Iris pigment epithelial cell (primary cell): ENCODE results near the gene RPL12.
A peak's percentile ranks its signal among the peaks of the same experiment; 100 is the strongest.
"Not testable (repeated sequence)": the region's sequence is repeated elsewhere in the genome, so short reads cannot be mapped to it uniquely, and the experiment has no call there.

Experiments used
- DNase-seq: peaks from one replicate; pipeline ENCODE4 v3.0.0-alpha.2; 2011; ENCODE audit warnings: low read depth

The RPL12 gene

DNA sequence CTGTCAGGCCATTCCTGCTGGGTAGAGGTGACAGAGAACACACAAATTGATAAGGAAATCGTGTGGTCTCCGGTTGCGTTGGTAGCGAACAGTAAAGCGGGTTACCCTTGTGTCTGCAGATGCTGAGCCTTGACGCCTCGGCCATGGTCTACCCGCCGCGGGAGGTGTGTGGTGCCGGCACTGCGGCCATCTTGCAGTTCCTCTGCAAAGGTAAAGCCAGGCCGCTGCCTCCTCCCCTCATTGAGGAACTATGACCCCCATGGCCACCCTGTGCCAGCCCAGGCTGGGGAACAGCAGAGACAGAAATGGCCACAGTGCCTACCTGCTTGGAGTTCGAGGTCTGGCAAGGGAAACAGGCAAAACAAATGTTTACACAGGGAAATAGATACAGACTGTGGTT lies 16.4 kb upstream of the RPL12 start:
- DNase-seq: no peak

DNA sequence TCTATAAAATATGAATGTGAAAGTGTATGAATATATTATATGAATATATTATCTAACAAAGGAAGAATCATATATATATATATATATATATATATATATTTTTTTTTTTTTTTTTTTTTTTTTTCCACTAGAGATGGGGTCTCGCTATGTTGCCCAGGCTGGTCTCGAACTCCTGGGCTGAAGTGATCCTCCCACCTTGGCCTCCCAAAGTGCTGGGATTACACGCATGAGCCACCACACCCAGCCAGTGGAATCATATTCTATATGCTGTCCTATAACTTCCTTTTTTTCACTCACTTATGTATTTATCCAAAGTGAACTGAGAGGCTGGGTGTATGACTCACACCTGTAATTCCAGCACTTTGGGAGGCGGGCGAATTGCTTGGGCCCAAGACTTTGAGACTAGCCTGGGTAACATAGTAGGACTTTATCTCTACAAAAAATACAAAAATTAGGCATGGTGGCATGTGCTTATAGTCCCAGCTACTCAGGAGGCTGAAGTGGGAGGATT lies 15.3 kb upstream of the RPL12 start:
- not testable (repeated sequence) for DNase-seq

DNA sequence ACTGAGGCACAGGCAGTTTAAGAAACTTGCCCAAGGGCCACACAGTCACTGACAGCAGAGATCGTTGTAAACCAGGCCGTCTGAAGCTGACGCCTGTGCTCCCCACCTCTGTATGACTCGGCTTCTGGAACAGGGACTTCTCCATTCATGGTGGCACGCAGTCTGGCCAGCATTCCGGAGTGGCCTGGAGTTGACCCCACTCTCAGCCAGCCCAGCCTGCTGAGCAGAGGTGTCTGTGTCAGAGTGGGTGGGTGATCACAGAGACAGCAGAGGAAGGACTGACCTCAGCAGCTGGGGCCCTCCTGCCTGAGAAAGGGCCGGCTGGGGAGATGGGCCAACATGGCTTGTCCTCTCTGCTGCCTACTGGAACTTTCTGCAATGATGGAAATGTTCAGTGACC lies 12.7 kb upstream of the RPL12 start:
- peak; percentile 78 for DNase-seq

DNA sequence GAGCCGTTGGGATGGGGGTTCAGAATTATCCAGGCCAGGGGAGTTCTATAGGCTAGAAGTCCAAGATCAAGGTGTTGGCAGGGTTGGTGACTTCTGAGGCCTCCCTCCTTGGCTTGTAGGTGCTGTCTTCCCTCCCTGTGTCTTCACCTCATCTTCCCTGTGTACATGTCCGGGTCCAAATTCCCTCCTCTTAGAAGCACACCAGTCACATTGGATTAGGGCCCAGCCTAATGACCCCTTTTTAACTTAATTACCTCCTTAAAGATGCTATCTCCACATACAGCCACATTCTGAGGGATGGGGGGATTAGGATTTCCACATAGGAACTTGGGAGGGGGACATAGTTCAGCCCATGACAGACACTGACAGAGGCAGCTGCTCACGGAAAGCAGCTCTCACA lies 12.2 kb upstream of the RPL12 start:
- DNase-seq: no peak

DNA sequence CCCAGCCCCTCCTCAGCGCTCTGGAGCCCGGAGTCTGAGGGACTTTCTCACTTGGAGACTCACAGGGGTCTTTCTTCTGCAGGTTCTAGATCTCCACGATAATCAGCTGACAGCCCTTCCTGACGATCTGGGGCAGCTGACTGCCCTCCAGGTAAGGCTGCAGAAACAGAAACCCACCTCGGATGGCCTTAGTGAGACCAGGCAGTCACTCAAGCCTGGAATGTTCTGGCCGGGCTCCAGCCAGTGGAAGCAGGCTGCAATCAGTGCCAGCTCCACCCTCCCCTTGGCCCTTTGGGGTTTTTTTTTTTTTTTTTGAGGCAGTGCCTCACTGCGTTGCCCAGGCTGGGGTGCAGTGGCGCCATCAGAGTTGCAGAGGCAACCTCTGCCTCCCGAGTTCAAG lies 7.7 kb upstream of the RPL12 start:
- DNase-seq: no peak

DNA sequence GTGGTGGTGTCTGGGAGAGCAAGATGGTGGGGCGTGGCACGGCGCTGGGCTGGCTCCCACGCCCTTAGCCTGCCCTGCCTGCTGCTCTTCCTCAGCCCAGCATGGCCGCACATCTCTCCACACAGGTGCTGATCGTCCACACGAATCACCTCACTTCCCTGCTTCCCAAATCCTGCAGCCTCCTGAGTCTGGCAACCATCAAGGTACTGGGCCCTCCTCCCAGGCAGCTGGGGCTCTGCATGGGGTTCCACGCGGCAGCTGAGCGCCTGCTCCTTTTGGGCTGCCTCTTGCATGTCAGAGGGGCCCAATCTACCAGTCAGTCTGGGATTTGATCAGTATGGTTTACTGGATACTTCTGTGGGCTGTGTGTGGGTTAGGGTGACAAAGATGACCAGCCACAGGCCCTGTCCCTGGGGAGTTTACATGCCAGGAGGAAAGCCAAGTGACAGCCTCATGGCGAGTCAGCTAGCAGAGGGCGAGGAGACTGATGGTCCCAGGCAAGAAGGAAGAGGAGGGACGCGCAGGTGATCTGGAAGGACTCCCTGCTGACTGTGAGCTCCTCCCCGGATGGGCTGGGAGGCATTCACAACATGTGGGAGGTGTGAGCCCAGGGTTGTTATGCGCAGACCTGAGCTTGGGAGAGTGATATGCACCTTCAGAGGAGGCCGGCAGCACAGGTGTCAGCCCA lies 6.1 kb upstream of the RPL12 start:
- DNase-seq: no peak

DNA sequence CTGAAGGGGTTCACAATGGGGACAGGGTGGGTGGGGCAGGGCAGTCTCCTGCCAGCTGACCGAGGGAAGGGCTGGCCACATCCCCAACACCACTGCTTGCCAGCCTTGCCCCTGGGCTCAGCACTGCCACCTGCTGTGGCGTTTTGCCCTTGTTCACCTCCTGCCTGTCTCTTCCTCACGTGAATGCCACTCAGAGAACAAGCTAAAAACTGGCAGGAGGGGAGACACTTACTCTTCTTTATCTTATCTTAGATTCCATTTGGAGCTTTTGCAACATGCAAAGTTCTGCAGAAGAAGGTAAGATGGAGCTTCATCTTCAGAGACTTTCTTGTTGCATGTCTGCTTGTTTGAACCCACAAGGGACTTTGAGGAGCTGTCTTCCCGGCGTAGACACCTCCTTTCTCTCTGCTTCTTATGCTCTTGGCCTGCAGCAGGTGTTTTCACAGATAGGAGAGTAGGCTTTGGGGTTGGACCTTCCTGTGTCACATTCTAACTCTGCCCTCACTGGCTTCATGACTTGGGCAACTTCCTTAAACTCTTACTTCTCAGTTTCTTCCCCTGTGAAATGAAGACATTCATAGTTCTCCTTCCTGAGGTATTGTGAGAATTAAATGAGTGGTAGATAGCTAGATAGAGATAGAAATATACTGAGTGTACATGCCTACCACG lies 4.3 kb upstream of the RPL12 start:
- no peak for DNase-seq

DNA sequence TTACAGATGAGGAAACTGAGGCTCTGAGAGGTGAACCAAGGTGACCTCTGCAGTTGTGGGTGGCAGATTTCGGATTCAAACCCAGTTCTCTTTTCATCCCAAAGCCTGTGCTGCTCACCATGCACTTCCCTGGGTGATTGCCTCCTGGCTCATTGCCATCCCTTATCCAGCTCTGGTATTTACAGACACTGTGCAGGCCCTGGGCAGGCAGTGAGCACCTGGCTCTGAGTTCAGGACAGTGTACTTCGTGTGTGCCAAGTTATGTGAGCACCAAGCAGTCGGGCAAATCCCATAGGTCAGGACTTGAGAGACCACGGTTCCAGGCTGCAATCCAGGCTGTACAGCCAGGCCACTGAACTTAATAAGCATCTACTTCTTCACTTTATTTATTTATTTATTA lies 1.5 kb upstream of the RPL12 start:
- no peak for DNase-seq

DNA sequence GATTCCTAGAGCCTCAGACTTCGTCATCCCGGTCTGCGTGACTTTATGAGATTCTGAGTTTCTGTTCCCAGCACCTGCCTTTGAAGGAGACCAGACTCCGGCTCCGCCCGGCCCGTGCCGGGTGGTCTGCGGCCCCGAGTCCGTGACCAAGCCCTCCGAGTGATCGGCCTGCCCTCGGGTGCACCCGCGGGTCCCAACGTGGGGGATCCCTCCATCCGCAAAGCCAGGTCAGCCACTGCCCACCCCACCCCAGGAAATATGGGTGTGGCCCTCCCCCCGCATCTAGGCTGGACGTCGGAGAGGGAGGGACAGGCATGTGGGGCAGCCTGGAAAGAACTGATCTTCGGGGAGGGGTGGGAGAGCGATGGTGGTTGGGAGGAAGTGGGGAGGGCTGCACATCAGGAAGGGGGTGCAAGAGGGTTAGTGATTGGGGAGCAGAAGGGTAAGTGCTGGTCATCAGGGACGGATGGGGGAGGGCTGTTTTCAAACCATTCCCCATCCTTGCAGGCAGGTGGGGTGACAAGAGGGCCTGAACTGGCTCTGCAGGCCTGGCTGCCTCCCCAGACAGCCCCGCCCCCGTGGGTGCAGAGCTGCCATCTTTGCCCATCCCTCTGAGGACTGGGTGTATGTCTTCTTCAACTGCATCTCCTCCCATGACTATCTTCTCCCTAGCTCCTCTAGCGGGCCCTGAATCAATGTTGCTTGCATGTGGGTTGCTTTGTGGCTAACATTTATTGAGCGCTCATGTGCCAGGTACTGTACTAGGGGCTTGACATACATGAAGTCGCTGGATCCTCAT lies 851 bp upstream of the RPL12 start:
- DNase-seq: peak; percentile 53

DNA sequence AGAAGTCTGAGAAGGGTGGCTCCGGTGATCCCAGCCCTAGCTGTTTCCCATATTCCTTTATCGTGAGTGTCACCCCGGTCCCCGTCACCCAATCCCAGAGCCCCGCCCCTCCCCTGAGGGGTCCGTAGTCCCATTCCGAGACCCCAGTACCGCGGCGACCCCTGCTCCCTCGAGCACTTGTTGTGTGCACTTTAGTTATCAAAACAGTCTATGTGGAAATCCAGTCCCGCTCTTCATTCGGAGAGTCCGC lies 327 bp upstream of the RPL12 start:
- DNase-seq: no peak

DNA sequence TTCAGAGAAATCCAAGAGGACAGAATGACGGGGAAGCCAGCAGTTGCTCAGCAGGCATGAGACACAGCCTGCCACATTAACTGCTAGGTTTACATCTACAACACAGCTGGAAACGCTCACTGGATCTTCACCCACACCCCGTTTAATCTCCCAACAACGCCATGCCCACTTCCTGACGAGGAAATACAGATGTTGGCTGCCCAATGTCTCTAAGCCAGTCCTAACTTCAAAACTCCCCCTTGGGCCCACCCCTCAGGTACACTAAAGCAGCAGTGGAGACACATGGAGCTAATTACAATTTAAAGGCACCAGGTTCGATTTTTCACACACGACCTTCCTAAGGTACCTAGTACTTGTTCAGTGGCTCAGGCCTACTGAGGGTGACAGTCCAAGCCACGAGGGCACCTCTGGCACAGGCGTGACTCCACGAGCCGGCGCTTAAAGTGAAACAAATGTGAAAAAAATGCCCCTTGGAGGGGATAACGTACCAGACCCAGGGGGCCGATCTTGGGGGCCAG lies 904 bp downstream of the RPL12 start:
- DNase-seq: no peak

DNA sequence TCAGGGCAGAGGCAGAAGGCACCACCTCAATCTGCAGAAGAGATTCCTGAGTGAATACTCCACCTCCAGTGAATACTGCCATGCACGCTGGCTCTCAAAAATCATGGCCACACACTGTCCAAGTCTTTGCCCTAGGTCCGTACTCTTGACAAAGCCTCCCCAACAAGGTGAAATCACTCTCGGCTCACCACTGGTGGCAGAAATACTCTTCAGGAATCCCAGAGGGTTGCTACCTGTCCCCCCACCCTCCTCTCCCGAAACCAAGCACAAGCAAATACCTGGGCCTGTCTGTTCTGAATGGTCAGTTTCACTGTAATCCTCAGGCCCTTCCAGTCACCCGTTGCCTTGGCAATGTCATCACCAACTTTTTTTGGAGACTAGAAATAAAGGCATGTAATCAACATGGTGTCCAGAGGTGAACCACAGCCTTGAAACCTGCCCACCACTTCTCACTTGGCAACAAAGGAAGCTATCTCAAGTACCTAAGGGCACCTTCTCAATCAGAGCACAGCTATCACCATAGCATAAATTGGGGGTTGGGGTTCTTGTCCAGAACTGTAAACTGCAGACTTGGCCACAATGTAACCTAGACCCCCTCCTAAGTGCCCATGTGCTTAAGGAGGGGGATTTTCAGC lies 1.8 kb downstream of the RPL12 start:
- no peak for DNase-seq

DNA sequence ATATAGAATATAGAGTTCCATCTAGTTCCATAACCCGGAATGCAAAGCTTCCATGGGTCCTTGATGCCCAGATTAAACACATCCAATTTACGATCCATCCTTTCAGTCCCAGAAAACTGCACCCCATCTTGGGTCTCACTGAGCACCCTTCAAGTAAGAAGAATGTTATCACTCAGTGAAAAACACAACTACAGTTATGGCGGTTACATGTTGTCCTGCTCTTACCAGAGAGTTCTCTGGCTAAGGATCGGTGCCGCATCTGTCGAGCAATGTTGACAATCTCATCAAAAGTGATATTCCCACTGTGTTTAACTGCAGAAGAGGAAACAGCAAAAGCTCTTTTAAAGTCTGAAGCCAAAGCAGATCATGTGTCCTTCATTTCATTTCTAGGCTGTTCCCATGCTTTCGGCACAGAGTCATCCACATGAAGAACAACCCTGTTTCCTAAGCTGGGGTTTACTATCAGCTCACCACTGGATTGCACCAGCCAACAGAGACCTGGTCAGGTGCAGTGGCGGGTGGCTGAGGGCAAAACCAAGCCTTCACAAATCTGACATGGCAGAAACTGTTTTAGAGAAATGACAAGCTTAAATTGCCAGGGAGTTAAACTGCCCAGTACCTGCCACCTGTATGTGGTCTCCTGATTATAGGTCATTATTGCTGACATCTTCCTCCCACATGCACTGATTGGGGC lies 2.9 kb downstream of the RPL12 start:
- peak; percentile 46 for DNase-seq

DNA sequence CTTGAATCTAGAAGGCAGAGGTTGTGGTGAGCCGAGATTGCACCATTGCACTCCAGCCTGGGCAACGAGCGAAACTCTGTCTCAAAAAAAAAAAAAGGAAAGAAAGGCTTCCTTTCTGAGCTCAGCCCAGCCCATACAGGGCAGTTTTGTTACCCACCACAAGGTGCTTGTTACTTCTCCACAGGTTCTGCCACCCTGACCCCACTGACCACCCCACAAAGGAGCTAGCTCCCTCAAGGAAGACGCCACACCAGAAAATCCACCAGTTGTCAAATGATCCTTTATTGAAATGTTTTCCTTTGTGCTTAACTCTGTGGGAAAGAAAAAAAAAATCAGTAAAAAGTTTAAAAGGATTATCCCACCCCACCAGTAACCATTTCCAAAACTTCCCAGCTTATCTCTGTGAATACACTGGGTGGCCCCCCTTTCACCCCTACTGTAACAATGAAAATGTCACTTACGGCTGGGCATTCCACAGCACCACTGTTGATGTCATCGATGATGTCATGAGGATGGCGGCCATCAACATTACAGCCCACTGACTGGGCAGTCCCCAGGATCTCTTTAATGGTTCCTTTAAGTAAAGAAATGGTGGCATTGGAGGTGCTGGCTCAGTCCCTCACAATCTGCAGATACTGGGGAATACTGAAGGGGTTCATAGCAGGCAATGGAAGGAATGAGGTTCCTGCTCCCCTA lies 3.6 kb downstream of the RPL12 start:
- no peak for DNase-seq

DNA sequence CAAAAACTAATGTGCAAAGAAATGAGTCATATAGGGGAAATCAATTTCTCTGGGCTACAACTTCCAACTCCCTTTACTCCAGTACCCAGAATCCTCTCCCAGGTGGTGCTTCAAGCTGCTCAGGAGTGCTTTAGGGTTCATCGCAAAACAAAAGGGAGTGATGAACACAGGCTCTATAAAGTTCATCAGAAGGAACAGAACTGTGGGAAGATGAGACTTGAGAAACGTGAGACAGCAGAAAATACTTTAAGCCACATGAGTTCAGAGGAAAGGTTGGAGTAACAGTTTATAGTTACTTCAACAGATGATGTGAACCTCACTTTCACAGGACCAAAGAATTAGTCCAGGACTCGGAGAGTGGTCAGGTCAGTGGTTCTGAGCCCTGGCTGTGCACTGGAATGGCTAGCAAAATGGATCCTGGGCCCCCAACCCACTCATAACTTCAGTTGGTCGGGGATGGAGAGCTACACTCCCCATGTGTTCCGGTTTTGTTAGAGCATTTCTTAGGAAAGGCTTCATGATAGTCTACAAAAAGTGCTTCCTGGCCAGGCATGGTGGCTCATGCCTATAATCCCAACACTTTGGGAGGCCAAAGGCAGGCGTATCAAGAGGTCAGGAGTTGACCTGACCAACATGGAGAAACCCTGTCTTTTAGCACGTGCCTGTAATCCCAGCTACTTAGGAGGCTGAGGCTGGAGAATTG lies 4.3 kb downstream of the RPL12 start:
- DNase-seq: no peak

DNA sequence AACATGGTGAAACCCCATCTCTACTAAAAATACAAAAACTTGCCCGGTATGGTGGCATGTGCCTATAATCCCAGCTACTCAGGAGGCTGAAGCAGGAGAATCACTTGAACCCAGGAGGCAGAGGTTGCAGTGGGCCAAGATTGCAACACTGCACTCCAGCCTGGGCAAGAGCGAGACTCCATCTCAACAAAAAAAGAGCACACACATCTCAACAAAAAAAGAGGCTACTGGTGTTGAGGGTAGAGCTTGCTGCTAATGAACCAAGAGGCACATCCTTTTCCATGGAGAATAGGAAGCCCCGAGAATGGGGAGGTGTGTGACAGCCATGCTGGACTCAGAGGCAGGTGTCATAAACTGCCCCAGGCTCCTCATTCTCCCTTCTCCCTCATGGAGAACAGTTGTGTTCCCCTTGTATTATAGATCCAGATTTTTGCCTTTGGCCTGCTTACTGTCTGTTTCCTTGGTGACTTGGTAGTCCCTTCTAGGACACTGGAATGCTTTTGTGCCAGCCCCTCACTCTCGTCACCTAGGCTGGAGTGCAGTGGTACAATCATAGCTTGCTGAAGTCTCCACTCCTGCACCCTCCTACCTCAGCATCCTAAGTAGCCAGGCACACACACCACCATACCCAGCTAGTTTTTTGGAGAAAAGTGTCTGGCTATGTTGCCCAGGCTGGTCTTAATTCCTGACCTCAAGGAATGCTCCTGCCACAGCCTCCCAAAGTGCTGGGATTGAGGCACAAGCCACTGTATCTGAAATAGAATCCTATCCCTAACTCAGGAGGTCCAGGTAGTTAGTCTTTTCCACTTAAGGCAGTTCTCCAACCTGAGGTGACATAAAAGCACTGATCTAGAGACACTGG lies 5.1 kb downstream of the RPL12 start:
- DNase-seq: no peak

DNA sequence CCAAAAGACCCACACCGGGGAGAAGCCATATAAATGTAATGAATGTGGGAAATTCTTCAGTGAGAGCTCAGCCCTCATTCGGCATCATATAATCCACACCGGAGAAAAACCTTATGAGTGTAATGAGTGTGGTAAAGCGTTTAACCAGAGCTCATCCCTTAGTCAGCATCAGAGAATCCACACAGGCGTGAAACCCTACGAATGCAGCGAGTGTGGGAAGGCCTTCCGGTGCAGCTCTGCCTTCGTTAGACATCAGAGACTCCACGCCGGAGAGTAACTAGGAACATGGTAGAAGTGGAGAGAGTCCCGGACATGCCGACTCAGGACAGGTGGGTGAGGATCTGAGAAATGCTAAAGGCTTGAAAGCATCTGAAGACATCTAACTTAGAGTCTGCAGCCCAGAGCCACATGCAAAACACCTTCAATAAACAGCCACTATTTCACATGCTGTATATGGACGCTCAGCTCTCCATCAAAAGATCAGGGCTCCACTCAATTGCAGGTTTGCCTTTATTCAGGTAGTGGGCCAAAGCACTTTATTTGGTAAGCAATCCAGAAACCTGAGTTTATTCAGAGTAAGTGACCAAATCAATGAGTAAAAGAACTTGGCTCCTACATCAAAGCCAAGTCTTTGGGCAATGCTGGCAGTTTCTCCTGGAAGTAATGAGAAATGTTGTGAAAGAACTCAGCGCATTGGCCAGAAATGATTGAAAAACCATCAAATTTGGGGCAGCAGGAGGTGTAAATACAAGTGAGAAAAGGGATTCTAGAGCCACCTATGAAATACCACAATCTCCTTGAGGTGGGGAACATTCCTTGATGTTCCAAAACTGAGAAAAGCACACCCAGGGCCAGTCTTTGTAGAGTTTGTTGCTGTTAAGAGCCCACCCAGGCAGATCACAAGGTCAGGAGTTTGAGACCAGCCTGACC lies 6.0 kb downstream of the RPL12 start:
- DNase-seq: no peak

DNA sequence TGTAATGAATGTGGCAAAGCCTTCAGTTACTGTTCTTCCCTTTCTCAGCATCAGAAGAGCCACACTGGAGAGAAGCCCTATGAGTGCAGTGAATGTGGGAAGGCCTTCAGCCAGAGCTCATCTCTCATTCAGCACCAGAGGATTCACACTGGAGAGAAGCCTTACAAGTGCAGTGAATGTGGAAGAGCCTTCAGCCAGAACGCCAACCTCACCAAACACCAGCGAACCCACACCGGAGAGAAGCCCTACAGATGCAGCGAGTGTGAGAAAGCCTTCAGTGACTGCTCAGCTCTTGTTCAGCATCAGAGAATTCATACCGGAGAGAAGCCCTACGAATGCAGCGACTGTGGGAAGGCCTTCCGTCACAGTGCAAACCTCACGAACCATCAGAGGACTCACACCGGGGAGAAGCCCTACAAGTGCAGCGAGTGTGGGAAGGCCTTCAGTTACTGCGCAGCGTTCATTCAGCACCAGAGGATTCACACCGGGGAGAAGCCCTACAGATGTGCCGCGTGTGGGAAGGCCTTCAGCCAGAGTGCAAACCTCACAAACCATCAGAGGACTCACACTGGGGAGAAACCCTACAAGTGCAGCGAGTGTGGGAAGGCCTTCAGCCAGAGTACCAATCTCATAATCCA lies 6.8 kb downstream of the RPL12 start:
- no peak for DNase-seq
